HL-60 (cell line): ENCODE data around the gene AFG3L2.
A peak's percentile ranks its signal among the peaks of the same experiment; 100 is the strongest.

Experiments
- DNase-seq, 2 experiments: peaks; one replicate each; pipeline ENCODE4 v3.0.0-alpha.2; 2010 to 2020; ENCODE audit warnings: low read depth in 1 of 2, low spot score in 1 of 2
- H3K27ac ChIP-seq: fragments of 250-450 bp; sonication (Bioruptor Pico); replicated peaks from 2 replicates; pipeline ENCODE4 v1.5.1; 2020; ENCODE audit warnings: mild to moderate bottlenecking, moderate library complexity
- H3K27me3 ChIP-seq: fragments of 250-450 bp; sonication (Bioruptor Pico); 2 replicates; pipeline ENCODE4 v1.5.1; 2021; ENCODE audit warnings: mild to moderate bottlenecking, moderate library complexity; ENCODE audit not compliant: insufficient read depth, poor library complexity, severe bottlenecking
- H3K4me3 ChIP-seq: replicated peaks from 2 replicates; pipeline ENCODE4 v1.5.1; 2011; ENCODE audit warnings: mild to moderate bottlenecking, control low read depth, low read length; ENCODE audit not compliant: insufficient read depth
- GABPA ChIP-seq: IDR thresholded peaks from 2 replicates; pipeline ENCODE4 v1.6.1; 2012; ENCODE audit warnings: low read depth
- POLR2AphosphoS5 ChIP-seq: IDR thresholded peaks from 2 replicates; pipeline ENCODE4 v1.6.1; 2012; ENCODE audit warnings: low read depth
- SPI1 ChIP-seq: IDR thresholded peaks from 2 replicates; pipeline ENCODE4 v1.6.1; 2012; ENCODE audit warnings: low read depth, mild to moderate bottlenecking, borderline replicate concordance
- TF ChIP-seq, protein P1 (sequence below): IDR thresholded peaks from 2 replicates; pipeline ENCODE4 v1.6.1; 2012; ENCODE audit warnings: low read depth; ENCODE audit not compliant: insufficient replicate concordance
- TF ChIP-seq, protein P2 (sequence below): IDR thresholded peaks from one replicate; pipeline ENCODE4 v1.5.1; 2011; ENCODE audit warnings: low read length, control low read depth, inconsistent platforms; ENCODE audit not compliant: insufficient read depth

Gene AFG3L2

DNA sequence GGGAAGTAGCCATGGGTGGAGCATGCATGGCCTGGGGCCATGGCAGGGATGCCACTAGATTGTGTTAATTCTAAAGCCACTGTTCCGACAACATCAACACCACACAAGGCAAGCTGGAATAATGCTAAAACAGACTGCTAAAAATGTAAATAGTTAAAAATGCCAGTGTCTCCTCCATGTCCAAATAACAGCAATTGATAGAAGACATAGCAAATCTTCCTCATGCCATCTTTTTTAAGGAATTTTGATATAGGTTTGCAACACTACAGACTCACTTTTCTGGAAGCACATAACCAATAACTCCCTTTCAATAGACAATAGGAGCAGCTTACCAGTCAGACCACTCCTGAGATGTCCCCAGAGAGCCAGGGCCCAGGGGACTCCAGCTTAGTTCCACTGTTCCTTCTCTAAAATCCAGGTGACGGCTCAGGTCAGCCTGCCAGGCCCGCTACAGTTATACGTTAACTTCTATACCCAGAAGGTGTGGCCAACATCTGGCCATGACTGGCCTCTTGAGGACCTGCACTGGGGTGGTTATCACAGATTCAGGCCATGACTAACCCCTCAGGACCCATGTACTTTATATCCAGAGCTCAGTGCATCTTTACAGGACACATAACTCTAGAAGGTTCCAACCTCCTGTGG is 48.7 kb downstream of the AFG3L2 start:
- Histone ChIP-seq H3K27me3 (no peaks in the 10 kb centered on the region), H3K27ac (no peak overlapping the region), H3K4me3 (no peak overlapping the region)
- no peak for DNase-seq
- TF ChIP-seq, protein P1, sequence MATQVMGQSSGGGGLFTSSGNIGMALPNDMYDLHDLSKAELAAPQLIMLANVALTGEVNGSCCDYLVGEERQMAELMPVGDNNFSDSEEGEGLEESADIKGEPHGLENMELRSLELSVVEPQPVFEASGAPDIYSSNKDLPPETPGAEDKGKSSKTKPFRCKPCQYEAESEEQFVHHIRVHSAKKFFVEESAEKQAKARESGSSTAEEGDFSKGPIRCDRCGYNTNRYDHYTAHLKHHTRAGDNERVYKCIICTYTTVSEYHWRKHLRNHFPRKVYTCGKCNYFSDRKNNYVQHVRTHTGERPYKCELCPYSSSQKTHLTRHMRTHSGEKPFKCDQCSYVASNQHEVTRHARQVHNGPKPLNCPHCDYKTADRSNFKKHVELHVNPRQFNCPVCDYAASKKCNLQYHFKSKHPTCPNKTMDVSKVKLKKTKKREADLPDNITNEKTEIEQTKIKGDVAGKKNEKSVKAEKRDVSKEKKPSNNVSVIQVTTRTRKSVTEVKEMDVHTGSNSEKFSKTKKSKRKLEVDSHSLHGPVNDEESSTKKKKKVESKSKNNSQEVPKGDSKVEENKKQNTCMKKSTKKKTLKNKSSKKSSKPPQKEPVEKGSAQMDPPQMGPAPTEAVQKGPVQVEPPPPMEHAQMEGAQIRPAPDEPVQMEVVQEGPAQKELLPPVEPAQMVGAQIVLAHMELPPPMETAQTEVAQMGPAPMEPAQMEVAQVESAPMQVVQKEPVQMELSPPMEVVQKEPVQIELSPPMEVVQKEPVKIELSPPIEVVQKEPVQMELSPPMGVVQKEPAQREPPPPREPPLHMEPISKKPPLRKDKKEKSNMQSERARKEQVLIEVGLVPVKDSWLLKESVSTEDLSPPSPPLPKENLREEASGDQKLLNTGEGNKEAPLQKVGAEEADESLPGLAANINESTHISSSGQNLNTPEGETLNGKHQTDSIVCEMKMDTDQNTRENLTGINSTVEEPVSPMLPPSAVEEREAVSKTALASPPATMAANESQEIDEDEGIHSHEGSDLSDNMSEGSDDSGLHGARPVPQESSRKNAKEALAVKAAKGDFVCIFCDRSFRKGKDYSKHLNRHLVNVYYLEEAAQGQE: no peak
- TF ChIP-seq POLR2AphosphoS5 (no peak), GABPA (no peak), SPI1 (no peak)
- TF ChIP-seq, protein P2, sequence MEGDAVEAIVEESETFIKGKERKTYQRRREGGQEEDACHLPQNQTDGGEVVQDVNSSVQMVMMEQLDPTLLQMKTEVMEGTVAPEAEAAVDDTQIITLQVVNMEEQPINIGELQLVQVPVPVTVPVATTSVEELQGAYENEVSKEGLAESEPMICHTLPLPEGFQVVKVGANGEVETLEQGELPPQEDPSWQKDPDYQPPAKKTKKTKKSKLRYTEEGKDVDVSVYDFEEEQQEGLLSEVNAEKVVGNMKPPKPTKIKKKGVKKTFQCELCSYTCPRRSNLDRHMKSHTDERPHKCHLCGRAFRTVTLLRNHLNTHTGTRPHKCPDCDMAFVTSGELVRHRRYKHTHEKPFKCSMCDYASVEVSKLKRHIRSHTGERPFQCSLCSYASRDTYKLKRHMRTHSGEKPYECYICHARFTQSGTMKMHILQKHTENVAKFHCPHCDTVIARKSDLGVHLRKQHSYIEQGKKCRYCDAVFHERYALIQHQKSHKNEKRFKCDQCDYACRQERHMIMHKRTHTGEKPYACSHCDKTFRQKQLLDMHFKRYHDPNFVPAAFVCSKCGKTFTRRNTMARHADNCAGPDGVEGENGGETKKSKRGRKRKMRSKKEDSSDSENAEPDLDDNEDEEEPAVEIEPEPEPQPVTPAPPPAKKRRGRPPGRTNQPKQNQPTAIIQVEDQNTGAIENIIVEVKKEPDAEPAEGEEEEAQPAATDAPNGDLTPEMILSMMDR: no peak

DNA sequence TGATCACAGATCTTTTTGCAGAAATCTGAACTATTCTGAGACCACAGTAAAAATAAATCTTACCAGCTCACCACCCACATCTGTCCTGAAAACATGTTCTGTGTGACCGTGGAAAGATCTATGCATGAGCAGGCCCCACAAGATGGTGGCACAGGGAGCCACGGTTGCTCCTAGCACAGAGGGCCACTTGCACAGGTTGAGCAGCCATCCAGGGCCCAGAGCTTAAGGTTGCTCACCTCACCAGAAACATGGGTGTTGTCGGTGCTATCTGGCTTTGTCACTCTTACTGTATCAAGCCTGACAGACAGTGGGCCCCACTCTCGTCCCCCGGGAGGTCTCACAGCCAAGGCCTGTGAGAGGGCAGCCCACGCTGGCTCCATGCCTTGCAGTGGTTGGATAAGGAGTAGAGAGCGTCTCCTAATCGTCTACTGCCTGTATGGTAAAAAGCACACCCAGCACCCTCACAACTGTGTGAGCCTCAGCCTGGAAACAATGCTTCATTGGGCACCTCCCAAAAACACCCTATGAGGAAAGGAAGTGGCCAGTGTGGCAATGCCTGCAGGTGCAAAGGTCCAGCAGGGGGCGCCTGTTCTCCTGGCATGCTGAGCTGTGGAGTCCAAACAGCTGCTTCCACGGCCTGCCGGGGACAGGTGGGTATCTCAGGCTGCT is 49.4 kb downstream of the AFG3L2 start:
- Histone ChIP-seq H3K27ac (no peak overlapping the region), H3K27me3 (no peaks in the 10 kb centered on the region), H3K4me3 (no peak overlapping the region)
- DNase-seq: peak; percentile 61 to 84
- TF ChIP-seq GABPA (no peak), SPI1 (peak; percentile 79; the same call in 1 of the 2 replicates)
- TF ChIP-seq, protein P2: peak; percentile 96

DNA sequence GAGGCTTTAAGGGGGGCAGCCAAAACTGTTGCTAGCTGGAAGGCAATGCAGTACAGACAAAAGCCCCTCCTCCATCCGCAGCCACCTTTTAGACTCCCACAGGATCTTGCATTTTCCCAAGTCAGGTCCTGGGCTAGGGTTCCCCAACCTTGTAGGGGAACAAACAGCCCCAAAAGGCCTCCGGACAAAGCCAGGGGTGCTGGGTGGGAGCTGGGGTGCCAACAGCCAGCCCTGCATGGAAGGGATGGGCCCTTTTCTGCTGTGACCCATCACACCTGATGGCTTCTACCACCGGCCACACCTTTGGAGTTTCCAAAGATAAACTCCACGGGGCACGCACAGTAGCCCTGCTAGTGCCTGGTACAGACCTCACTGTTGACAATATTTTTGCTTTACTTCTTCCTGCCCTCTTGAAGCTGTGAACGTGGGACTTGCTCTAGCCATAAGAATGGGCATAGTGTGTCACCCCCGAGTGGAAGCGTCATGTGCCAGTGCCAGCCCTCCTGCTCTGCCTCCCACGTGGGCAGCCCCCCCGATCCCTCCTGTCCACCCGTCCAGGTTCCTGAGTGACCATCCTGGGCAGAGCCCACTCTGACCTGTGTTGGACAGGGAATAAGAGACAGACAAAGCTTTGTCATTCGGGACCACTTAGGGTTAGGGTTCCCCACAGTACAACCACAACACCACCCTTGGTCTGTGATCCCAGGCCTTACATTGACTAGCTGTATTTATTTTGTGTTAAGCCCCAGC is 50.1 kb downstream of the AFG3L2 start:
- no peak for TF ChIP-seq GABPA
- TF ChIP-seq, protein P1: no peak
- TF ChIP-seq, protein P2: no peak
- TF ChIP-seq SPI1: no peak
- TF ChIP-seq POLR2AphosphoS5: no peak
- H3K4me3 ChIP-seq: no peak overlapping the region
- H3K27ac ChIP-seq: no peak overlapping the region
- H3K27me3 ChIP-seq: no peaks in the 10 kb centered on the region
- DNase-seq: no peak
